PFSK-1 (cell line): ENCODE data around the gene MOAP1. TPM values are rescaled to one million over a fixed set of nuclear protein-coding genes. Genes with fewer than 3 reads are reported as not detected.
A peak's percentile ranks its signal among the peaks of the same experiment; 100 is the strongest.

Experiments
- FOXP2 ChIP-seq: optimal IDR thresholded peaks from 2 replicates; pipeline ENCODE3; 2011; ENCODE audit warnings: borderline replicate concordance, control low read depth, inconsistent platforms; ENCODE audit not compliant: insufficient read depth; ENCODE audit errors: extremely low read length, extremely low read depth
- POLR2AphosphoS5 ChIP-seq: IDR thresholded peaks from 2 replicates; pipeline ENCODE4 v1.6.1; 2012; ENCODE audit warnings: low read depth, mild to moderate bottlenecking, control low read depth, low read length, moderate library complexity
- SIN3A ChIP-seq: IDR thresholded peaks from 2 replicates; pipeline ENCODE4 v1.6.1; 2012; ENCODE audit warnings: mild to moderate bottlenecking, low read length, moderate library complexity, borderline replicate concordance; ENCODE audit not compliant: insufficient read depth
- TAF1 ChIP-seq: IDR thresholded peaks from 2 replicates; pipeline ENCODE4 v1.6.1; 2012; ENCODE audit warnings: low read length, control low read depth, borderline replicate concordance; ENCODE audit not compliant: insufficient read depth
- polyA plus RNA-seq: library from polyadenylated mRNA; unstranded; fragments of >200 nt; gene quantifications from one replicate; pipeline ENCODE4 v1.2.1, GENCODE V29; 2012; ENCODE audit warnings: low read depth, missing spikeins; ENCODE audit not compliant: insufficient read length
- TF ChIP-seq, protein P1 (sequence below), 2 experiments: IDR thresholded peaks; 2 replicates each; pipeline versions ENCODE4 v1.6.1 to v1.8.0; 2011 to 2012; ENCODE audit warnings: low read depth in 2 of 2, low read length in 2 of 2, control low read depth in 1 of 2, inconsistent platforms in 1 of 2, mild to moderate bottlenecking in 1 of 2, moderate library complexity in 1 of 2; ENCODE audit not compliant: insufficient read depth in 1 of 2

Gene MOAP1, protein sequence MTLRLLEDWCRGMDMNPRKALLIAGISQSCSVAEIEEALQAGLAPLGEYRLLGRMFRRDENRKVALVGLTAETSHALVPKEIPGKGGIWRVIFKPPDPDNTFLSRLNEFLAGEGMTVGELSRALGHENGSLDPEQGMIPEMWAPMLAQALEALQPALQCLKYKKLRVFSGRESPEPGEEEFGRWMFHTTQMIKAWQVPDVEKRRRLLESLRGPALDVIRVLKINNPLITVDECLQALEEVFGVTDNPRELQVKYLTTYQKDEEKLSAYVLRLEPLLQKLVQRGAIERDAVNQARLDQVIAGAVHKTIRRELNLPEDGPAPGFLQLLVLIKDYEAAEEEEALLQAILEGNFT
- 9.5 TPM for polyA plus RNA-seq

DNA sequence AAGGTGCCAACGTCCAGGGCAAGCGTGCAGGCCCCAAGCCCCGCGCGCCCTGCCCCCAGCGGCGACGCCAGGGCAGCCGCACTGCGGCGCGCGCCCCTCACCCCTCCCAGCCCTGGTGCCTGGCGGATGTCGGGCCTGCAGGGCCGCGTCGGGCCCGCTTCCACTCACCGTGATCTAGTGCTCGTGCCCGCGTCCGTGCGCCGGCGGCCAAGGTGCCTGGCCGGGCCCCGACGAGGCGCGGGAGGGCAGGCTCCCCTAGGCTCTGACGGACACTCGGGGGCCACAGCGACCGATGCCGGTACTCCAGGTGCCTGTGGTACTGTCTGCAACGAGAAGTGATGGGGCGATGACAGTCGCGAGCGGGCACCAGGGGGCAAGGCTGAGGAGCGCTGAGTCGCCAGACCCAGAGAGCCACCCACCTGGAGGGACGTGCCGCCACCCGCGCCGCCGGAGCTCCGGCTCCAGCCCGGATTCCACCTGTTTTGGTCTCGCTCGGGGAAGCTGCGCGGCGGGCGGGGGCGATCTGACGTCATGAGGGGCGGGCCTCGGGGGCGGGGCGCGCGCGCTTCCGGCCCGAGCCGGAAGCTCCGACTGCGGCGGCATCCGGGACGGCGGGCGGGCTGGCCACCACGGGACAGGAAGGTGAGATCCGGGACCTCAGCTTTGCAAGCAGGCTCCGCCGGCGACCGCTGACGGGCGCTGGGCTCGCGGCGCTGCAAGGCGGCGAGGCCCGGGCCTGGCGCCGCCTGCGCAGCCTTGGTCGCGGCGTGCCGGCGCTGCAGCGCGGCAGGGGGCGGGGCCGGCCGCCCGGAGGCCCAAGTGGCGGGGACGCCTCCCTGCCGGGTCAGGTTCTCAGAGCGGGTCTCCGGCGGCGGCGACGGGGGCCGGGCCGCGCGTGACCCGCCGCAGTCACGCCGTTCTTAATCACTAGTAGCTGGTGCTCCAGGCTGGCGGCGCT, at the start of gene MOAP1, which contains the start of gene LYSET:
Gene MOAP1, minus strand, starts transcription at position 507 of the 958 bp plus-strand sequence. CDS start 655 bp downstream, outside the sequence.
Gene LYSET, plus strand, starts transcription at position 927 of the 958 bp plus-strand sequence. CDS start 89 bp downstream, outside the sequence.
- no peak for TF ChIP-seq TAF1
- peak; percentile 45; the same call in 1 of the 2 replicates for TF ChIP-seq POLR2AphosphoS5
- TF ChIP-seq SIN3A, result peak; percentile 13; the same call in 1 of the 2 replicates
- peak; percentile 18 for TF ChIP-seq FOXP2

DNA sequence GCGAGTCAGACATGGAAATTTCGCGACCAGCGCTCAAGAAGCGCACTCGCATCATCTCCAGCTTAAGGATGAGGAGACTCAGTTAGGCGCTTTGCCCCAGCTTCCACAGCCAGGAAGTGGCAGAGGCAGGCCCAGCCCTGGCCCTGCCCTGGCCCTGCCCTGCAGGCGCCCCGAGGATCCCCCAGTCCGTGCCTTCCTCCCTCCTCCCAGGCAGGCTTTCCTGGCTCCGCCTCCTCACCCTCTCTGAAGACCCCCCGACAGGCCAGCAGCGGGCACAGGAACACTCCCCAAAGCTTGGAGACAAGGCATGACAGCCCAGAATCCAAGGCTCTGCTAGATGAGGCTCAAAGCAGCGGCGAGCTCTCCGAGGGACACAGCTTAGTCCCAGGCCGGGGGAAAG, 47.5 kb upstream of the MOAP1 start:
- TF ChIP-seq, protein P1, sequence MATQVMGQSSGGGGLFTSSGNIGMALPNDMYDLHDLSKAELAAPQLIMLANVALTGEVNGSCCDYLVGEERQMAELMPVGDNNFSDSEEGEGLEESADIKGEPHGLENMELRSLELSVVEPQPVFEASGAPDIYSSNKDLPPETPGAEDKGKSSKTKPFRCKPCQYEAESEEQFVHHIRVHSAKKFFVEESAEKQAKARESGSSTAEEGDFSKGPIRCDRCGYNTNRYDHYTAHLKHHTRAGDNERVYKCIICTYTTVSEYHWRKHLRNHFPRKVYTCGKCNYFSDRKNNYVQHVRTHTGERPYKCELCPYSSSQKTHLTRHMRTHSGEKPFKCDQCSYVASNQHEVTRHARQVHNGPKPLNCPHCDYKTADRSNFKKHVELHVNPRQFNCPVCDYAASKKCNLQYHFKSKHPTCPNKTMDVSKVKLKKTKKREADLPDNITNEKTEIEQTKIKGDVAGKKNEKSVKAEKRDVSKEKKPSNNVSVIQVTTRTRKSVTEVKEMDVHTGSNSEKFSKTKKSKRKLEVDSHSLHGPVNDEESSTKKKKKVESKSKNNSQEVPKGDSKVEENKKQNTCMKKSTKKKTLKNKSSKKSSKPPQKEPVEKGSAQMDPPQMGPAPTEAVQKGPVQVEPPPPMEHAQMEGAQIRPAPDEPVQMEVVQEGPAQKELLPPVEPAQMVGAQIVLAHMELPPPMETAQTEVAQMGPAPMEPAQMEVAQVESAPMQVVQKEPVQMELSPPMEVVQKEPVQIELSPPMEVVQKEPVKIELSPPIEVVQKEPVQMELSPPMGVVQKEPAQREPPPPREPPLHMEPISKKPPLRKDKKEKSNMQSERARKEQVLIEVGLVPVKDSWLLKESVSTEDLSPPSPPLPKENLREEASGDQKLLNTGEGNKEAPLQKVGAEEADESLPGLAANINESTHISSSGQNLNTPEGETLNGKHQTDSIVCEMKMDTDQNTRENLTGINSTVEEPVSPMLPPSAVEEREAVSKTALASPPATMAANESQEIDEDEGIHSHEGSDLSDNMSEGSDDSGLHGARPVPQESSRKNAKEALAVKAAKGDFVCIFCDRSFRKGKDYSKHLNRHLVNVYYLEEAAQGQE (IDR thresholded peaks at IDR 0.05; ENCODE audit: insufficient read depth in 1 of 2, low read depth in 2 of 2, low read length in 2 of 2), result no peak
- TF ChIP-seq FOXP2 (no peak), POLR2AphosphoS5 (no peak), SIN3A (no peak), TAF1 (no peak)

DNA sequence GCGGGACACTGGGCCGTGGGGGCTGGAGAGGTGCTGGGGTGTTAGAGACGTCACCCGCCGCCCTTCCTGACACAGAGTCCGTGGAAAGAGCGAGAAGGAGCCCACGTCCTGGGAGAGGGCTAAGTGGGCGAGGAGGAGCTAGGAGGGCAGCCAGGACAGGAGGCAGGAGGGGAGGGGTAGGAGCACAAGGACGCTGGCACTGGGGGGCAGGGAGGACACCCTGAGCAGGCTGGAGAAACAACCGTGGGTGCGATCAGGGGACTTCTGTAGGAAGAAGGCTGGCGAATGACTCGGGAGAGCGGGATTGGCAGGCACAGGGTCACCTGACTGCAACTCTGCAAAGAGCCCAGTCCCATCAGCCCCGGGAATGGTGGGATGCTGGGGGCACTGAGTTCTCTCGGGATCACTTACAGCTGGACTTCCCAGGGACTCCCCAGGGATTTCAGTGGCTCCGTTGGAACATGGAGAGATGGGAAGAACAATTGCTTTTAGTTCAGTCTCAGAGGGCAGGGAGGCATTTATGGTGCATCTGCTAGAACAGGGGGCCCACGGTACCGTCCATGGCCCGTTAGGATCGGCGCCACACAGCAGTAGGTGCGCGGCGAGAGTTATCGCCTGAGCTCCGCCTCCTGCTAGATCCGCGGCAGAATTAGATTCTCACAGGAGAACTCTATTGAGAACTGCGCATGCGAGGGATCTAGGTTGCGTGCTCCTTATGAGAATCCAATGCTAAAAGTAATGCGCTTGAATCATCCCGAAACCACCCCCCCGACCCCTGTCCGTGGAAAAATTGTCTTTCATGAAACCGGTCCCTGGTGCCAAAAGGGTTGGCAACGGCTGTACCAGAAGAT, 46.7 kb upstream of the MOAP1 start:
- TF ChIP-seq, protein P1 (IDR thresholded peaks at IDR 0.05; ENCODE audit: insufficient read depth in 1 of 2, low read depth in 2 of 2, low read length in 2 of 2), result no peak
- no peak for TF ChIP-seq POLR2AphosphoS5
- TF ChIP-seq FOXP2, result no peak

DNA sequence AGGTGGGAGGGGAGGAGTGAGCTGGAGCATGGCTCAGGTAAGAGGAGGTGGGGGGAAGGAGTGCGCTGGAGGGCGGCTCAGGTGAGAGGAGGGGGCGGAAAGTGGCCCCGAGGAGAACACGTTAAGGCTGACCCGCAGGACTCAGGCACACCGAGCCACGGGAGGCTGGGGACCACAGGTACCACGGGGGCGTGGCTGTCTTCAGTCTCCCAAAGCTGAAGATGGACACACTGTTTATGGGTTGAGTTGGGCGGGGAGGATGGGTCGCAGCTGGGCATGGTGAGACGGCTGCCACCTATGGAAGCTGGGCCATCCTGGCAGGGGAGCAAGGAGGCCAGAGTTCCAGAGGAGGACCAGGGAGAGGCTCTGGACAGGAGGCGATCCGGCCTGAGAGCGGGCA, 45.8 kb upstream of the MOAP1 start:
- TF ChIP-seq POLR2AphosphoS5 (no peak), SIN3A (no peak), FOXP2 (no peak), TAF1 (no peak)
- TF ChIP-seq, protein P1 (IDR thresholded peaks at IDR 0.05; ENCODE audit: insufficient read depth in 1 of 2, low read depth in 2 of 2, low read length in 2 of 2), result no peak

DNA sequence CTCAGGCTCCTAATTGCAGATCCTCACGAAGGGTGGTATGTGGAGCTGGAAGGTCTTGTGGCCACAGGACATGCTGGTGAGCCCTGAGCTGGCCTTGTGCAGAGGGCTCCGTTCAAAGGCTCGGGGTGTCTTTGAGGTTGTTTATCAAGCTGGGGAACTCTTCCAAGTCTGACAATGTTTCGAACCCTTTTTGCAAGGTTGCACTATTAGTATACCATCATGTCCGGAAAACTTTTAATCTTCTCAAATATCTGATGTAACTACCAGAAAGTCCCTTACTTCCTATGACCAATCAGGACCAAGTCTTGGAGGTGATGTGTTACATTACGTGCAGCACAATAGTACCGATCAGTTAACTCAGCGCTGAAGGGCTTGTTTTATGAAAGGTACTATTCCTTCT, 43.9 kb upstream of the MOAP1 start:
- TF ChIP-seq SIN3A (no peak), FOXP2 (no peak), POLR2AphosphoS5 (no peak), TAF1 (no peak)
- TF ChIP-seq, protein P1 (IDR thresholded peaks at IDR 0.05; ENCODE audit: insufficient read depth in 1 of 2, low read depth in 2 of 2, low read length in 2 of 2), result no peak
